RWPE2 (cell line): ENCODE data around the gene PDE4D.

Experiments used
- ATAC-seq: fragments of 200-7000 bp; cut with Tn5 transposase; 3 replicates; pipeline ENCODE4 v1.9.1; 2021; ENCODE audit warnings: low read depth
- DNase-seq: peaks from one replicate; pipeline ENCODE4 v3.0.0-alpha.2; 2020; ENCODE audit warnings: low spot score
- H3K27ac ChIP-seq: fragments of 450-650 bp; 2 replicates; pipeline ENCODE4 v1.5.1; 2017; ENCODE audit warnings: mild to moderate bottlenecking; ENCODE audit not compliant: poor library complexity, severe bottlenecking
- H3K27me3 ChIP-seq: fragments of 250-450 bp; sonication (Bioruptor Pico); 2 replicates; pipeline ENCODE4 v1.5.1; 2021; ENCODE audit warnings: mild to moderate bottlenecking, moderate library complexity; ENCODE audit not compliant: insufficient read depth, poor library complexity, severe bottlenecking
- H3K36me3 ChIP-seq: fragments of 250-450 bp; sonication (Bioruptor Pico); 2 replicates; pipeline ENCODE4 v1.5.1; 2020; ENCODE audit warnings: low read depth, mild to moderate bottlenecking, moderate library complexity
- H3K4me1 ChIP-seq: fragments of 250-450 bp; sonication (Bioruptor Pico); 2 replicates; pipeline ENCODE4 v1.5.1; 2021; ENCODE audit warnings: mild to moderate bottlenecking, moderate library complexity; ENCODE audit not compliant: insufficient read depth, poor library complexity, severe bottlenecking
- H3K4me3 ChIP-seq: fragments of 250-450 bp; sonication (Bioruptor Pico); 2 replicates; pipeline ENCODE4 v1.5.1; 2021; ENCODE audit warnings: mild to moderate bottlenecking, moderate library complexity; ENCODE audit not compliant: severe bottlenecking
- H3K9me3 ChIP-seq: fragments of 250-450 bp; sonication (Bioruptor Pico); 2 replicates; pipeline ENCODE4 v1.5.1; 2021; ENCODE audit warnings: mild to moderate bottlenecking, moderate library complexity; ENCODE audit not compliant: severe bottlenecking
- TF ChIP-seq, protein P1 (sequence below): fragments of 450-650 bp; IDR thresholded peaks from one replicate; pipeline ENCODE4 v1.5.1; 2017; ENCODE audit warnings: mild to moderate bottlenecking, moderate library complexity; ENCODE audit not compliant: poor library complexity, severe bottlenecking

Gene PDE4D

DNA sequence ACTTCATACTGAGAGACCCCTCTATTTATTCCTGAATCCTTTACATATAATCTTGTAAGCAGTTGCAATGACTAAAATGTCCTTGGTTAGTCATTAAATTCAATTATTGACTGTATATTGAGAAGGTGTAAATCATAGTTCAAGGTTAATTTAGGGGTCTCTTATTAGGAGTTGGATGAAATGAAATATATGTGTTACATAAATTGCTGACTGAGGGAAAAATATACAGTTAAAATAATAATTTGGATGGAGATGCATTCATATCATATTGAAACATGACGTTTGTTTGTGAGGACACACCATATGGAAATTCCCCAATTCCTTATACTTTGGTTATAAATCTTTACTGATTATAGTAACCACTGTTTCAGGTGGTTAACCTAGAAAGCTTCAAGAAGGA lies 430.6 kb downstream of the PDE4D start:
- DNase-seq (no peak), ATAC-seq (no peak)
- H3K27me3 ChIP-seq, result no peaks in the 10 kb centered on the region
- no peak overlapping the region for H3K4me3 ChIP-seq
- H3K27ac ChIP-seq, result no peak overlapping the region
- no peaks in the 10 kb centered on the region for H3K36me3 ChIP-seq
- TF ChIP-seq, protein P1, sequence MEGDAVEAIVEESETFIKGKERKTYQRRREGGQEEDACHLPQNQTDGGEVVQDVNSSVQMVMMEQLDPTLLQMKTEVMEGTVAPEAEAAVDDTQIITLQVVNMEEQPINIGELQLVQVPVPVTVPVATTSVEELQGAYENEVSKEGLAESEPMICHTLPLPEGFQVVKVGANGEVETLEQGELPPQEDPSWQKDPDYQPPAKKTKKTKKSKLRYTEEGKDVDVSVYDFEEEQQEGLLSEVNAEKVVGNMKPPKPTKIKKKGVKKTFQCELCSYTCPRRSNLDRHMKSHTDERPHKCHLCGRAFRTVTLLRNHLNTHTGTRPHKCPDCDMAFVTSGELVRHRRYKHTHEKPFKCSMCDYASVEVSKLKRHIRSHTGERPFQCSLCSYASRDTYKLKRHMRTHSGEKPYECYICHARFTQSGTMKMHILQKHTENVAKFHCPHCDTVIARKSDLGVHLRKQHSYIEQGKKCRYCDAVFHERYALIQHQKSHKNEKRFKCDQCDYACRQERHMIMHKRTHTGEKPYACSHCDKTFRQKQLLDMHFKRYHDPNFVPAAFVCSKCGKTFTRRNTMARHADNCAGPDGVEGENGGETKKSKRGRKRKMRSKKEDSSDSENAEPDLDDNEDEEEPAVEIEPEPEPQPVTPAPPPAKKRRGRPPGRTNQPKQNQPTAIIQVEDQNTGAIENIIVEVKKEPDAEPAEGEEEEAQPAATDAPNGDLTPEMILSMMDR, result no peak
- no peaks in the 10 kb centered on the region for H3K9me3 ChIP-seq
- H3K4me1 ChIP-seq, result no peaks in the 10 kb centered on the region

DNA sequence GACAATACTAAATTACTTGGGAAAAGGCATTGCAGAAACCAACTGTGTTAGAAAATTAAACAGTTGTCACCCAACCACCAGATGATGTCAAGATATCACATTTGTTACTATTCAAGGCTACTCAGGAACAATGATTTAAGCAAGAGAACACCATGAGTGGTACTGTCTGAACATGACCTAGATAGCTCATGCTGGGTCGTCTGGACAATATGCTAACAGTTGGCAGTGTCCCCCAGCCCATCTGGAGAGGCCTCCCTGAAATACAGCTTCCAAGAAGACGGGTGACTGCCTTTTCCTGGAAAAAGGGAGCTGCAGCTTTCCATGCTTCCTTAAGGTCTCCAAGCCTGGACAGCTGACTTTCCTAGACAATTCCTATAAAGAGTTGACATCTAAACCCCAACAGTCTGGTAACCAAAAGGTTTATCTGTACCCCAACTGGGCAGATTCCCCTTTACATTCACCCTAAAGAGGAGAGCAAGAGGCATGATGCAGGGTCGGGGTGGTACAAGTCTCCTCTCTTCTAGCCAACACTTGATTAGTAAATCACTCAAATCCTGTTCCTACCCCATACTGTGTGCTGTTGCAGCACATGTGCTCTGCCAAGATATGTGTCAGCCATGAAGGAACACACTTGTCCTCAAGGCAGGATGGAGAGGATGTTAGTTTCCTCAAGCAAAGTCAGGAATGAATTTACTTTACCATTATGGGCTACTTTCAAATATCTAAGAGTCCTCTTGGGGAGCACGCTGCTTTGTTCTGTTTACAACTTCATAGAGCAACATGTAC lies 433.0 kb downstream of the PDE4D start:
- DNase-seq (no peak), ATAC-seq (no peak)
- Histone ChIP-seq H3K27ac (no peak overlapping the region), H3K4me3 (no peak overlapping the region), H3K4me1 (no peaks in the 10 kb centered on the region), H3K9me3 (no peaks in the 10 kb centered on the region), H3K27me3 (no peaks in the 10 kb centered on the region), H3K36me3 (no peaks in the 10 kb centered on the region)
- TF ChIP-seq, protein P1, result no peak

DNA sequence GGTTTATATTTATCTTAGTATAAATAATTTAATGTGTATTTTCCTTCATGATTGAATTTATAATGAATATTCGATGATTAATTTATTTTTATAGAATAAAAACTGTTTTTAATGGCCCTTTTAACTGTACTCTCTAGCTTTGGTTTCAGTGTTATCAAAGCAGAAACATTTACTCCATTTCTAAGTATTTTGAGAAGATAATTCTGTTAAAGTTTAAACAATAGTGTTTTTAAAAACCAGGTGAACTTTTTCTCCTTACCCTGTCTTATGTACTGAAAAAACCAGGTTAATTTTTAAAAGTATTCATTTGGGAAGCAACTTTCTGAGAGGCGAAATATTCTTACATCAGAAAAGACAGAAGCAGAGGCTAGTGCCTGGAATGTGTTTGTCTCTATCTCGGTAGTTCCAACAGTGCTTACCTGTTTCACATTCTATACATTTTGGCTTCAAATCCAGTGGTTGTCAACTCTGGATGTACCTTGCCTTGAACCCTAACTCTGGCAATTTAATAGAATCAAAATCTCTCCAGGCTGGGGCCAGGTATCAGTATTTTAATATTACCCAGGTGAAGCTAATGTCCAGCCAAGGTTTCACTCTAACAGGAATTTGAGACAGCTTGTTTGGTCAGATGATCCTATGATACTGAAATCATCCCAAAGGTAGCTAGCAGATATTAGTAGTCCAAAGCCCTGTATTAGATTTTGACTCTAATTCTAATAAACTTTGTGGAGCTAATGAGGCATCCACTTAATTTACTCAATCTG lies 434.4 kb downstream of the PDE4D start:
- Histone ChIP-seq H3K9me3 (no peaks in the 10 kb centered on the region), H3K36me3 (no peaks in the 10 kb centered on the region), H3K27ac (no peak overlapping the region), H3K4me1 (no peaks in the 10 kb centered on the region), H3K4me3 (no peak overlapping the region), H3K27me3 (no peaks in the 10 kb centered on the region)
- DNase-seq (no peak), ATAC-seq (no peak)
- TF ChIP-seq, protein P1, result no peak

DNA sequence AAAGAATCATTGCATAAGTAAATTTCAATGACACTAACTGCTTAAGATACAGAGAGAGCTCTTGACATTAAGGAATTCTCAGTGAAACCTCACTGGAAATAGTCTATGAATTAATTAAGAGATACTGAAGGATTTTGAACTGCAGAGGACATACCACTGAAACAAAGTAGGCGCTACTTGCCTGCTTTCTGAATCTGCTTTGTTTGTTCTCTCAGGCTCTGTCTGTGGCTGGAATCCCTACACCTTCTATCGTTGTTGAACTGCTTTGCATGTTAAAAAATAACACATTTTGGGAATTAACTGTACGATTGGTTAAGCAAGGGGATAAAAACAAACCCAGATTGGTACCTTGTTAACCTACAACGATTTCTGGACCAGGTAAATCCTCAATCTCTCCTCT lies 435.2 kb downstream of the PDE4D start:
- no peak for DNase-seq
- H3K27ac ChIP-seq, result no peak overlapping the region
- H3K4me1 ChIP-seq, result no peaks in the 10 kb centered on the region
- no peaks in the 10 kb centered on the region for H3K36me3 ChIP-seq
- no peaks in the 10 kb centered on the region for H3K27me3 ChIP-seq
- no peak for ATAC-seq
- H3K9me3 ChIP-seq, result no peaks in the 10 kb centered on the region
- TF ChIP-seq, protein P1, result no peak
- H3K4me3 ChIP-seq, result no peak overlapping the region
